BJ (cell line): ENCODE measurements around the gene IL32. TPM values are rescaled to one million over a fixed set of nuclear protein-coding genes. Genes with fewer than 3 reads are reported as not detected.
"Not testable (repeated sequence)": the region's sequence is repeated elsewhere in the genome, so short reads cannot be mapped to it uniquely, and the experiment has no call there.

Source experiments
- CTCF ChIA-PET: fragments of 350-600 bp; formaldehyde crosslinking; extraction: SDS; loops from one replicate; lab custom pipeline; 2021; ENCODE audit warnings: antibody characterized with exemption, inconsistent platforms; lab: Yijun Ruan, JAX
- POLR2A ChIA-PET: fragments of 300-600 bp; sonication (Branson Sonifier 250); formaldehyde crosslinking; extraction: SDS; loops from one replicate; lab custom pipeline; 2021; ENCODE audit warnings: antibody characterized with exemption; lab: Charles Lee
- DNase-seq: peaks from one replicate; pipeline ENCODE4 v3.0.0-alpha.2; 2011; ENCODE audit warnings: low read depth
- H3K27me3 ChIP-seq: 2 replicates; pipeline ENCODE4 v1.6.0; 2011; ENCODE audit warnings: low read length; ENCODE audit not compliant: control insufficient read depth, insufficient read depth
- H3K36me3 ChIP-seq: 2 replicates; pipeline ENCODE4 v1.5.1; 2011; ENCODE audit warnings: low read length; ENCODE audit not compliant: control insufficient read depth, insufficient read depth
- H3K4me3 ChIP-seq: 2 replicates; pipeline ENCODE4 v1.5.1; 2011; ENCODE audit warnings: low read depth, mild to moderate bottlenecking, control low read depth, low read length
- CTCF ChIP-seq: IDR thresholded peaks from 2 replicates; pipeline ENCODE4 v1.5.1; 2011; ENCODE audit warnings: low read depth, mild to moderate bottlenecking, control low read depth, inconsistent platforms, low read length, moderate library complexity; ENCODE audit not compliant: insufficient read depth
- polyA plus RNA-seq: library from polyadenylated mRNA; depleted of rRNA; stranded (reverse); fragments of >200 nt; gene quantifications from 2 replicates; pipeline ENCODE4 v1.2.3, GENCODE V29; 2011

The IL32 gene
- polyA plus RNA-seq, 1 experiment, result 18.1 TPM

GRCh38 chr16:3080024-3080423, 14.6 kb downstream of the IL32 start:
- Histone ChIP-seq H3K27me3 (peaks cover 12% of the 10 kb centered on the region), H3K36me3 (no peaks in the 10 kb centered on the region), H3K4me3 (no peak overlapping the region)
- POLR2A ChIA-PET, result no interaction called here
- CTCF ChIA-PET, result interaction anchor here (0.8 to 1.4 kb wide), 3 partner anchors 9 to 18 kb away, joined by 3 to 4 read pairs (median 4); no protein-coding TSS in a partner anchor
- DNase-seq, result no peak
- TF ChIP-seq CTCF, result no peak

- POLR2A ChIA-PET, H3K4me3 ChIP-seq, H3K27me3 ChIP-seq, H3K36me3 ChIP-seq, DNase-seq: not testable (repeated sequence)
- CTCF ChIA-PET, result interaction anchor here (1.1 kb wide), 1 partner anchor 23 kb away, joined by 3 read pairs; no protein-coding TSS in a partner anchor
Observed at GRCh38 chr16:3081957-3082356, 16.5 kb downstream of the IL32 start.

GRCh38 chr16:3083408-3083807, 18.0 kb downstream of the IL32 start:
- CTCF ChIA-PET, result interaction anchor here (1.2 kb wide), 1 partner anchor 23 kb away, joined by 3 read pairs; no protein-coding TSS in a partner anchor
- H3K4me3 ChIP-seq, DNase-seq, H3K27me3 ChIP-seq, H3K36me3 ChIP-seq, POLR2A ChIA-PET: not testable (repeated sequence)

- Histone ChIP-seq H3K4me3 (no peak overlapping the region), H3K27me3 (peaks cover 4% of the 10 kb centered on the region), H3K36me3 (no peaks in the 10 kb centered on the region)
- DNase-seq, result no peak
- POLR2A ChIA-PET, result no interaction called here
- CTCF ChIA-PET, result no interaction called here
- TF ChIP-seq CTCF, result no peak
Observed at GRCh38 chr16:3084491-3084890, 19.1 kb downstream of the IL32 start.

GRCh38 chr16:3084969-3085670, 19.7 kb downstream of the IL32 start:
- H3K4me3 ChIP-seq, result no peak overlapping the region
- H3K36me3 ChIP-seq, result no peaks in the 10 kb centered on the region
- no peak for TF ChIP-seq CTCF
- ChIA-PET POLR2A (no interaction called here), CTCF (no interaction called here)
- H3K27me3 ChIP-seq, result peaks cover 4% of the 10 kb centered on the region
- DNase-seq, result no peak

GRCh38 chr16:3085868-3086595, 20.6 kb downstream of the IL32 start:
- POLR2A ChIA-PET, result no interaction called here
- Histone ChIP-seq H3K4me3 (no peak overlapping the region), H3K36me3 (no peaks in the 10 kb centered on the region), H3K27me3 (peaks cover 3% of the 10 kb centered on the region)
- CTCF ChIA-PET, result no interaction called here
- no peak for TF ChIP-seq CTCF
- no peak for DNase-seq
